ENCODE results near the gene MAP1S. TPM values are rescaled to one million over a fixed set of nuclear protein-coding genes. Genes with fewer than 3 reads are reported as not detected.

Gene MAP1S
- total RNA-seq, 1 experiment from 2014 or later, result 23.3 TPM

GRCh38 chr19:17722655-17723240, 3.5 kb downstream of the MAP1S start:
- H3K4me3 ChIP-seq, result no peak overlapping the region
- DNase-seq, result no peak
- H3K9me3 ChIP-seq, result no peaks in the 10 kb centered on the region
- H3K27me3 ChIP-seq, result no peaks in the 10 kb centered on the region
- peaks cover 55% of the 10 kb centered on the region for H3K36me3 ChIP-seq

DNA sequence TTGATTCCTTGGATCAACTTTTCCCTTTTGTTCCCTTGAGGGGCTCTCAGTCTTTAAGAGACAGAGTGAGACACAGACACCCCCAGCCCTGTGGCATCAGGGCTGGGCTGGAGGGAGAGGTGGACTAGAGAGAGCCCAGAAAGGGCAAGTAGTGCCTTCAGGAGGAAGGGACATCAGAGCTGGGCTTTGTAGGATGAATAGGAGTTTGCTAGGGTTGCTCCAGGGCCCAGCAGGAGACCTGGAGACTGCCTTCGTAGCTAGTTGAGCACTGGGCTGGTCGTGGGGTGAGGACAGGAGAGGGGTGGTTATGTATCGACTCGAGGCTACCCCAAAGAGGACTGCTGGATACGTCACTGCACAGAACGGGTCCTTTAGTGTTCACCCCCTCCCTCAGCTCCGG, 5.4 kb downstream of the MAP1S start:
- H3K9me3 ChIP-seq, result no peaks in the 10 kb centered on the region
- DNase-seq, result no peak
- H3K4me3 ChIP-seq, result no peak overlapping the region
- peaks cover 74% of the 10 kb centered on the region for H3K36me3 ChIP-seq
- H3K27me3 ChIP-seq, result no peaks in the 10 kb centered on the region

- H3K9me3 ChIP-seq, result no peaks in the 10 kb centered on the region
These were observed 6.3 kb downstream of the MAP1S start for GRCh38 chr19:17725422-17726078.

DNA sequence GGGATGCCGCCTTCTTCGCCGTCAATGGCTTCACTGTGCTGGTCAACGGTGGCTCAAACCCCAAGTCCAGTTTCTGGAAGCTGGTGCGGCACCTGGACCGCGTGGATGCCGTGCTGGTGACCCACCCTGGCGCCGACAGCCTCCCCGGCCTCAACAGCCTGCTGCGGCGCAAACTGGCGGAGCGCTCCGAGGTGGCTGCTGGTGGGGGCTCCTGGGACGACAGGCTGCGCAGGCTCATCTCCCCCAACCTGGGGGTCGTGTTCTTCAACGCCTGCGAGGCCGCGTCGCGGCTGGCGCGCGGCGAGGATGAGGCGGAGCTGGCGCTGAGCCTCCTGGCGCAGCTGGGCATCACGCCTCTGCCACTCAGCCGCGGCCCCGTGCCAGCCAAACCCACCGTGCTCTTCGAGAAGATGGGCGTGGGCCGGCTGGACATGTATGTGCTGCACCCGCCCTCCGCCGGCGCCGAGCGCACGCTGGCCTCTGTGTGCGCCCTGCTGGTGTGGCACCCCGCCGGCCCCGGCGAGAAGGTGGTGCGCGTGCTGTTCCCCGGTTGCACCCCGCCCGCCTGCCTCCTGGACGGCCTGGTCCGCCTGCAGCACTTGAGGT, 7.0 kb downstream of the MAP1S start:
- H3K27me3 ChIP-seq, result no peaks in the 10 kb centered on the region
- H3K9me3 ChIP-seq, result no peaks in the 10 kb centered on the region
- no peak for DNase-seq
- peaks cover 85% of the 10 kb centered on the region for H3K36me3 ChIP-seq
- H3K4me3 ChIP-seq, result no peak overlapping the region

More at GRCh38 chr19:17725422-17726078, 6.3 kb downstream of the MAP1S start:
- Histone ChIP-seq H3K27me3 (no peaks in the 10 kb centered on the region), H3K4me3 (no peak overlapping the region), H3K36me3 (peaks cover 83% of the 10 kb centered on the region)
- DNase-seq, result no peak

- no peaks in the 10 kb centered on the region for H3K27me3 ChIP-seq
- no peaks in the 10 kb centered on the region for H3K9me3 ChIP-seq
- peaks cover 85% of the 10 kb centered on the region for H3K36me3 ChIP-seq
- DNase-seq, result no peak
- H3K4me3 ChIP-seq, result no peak overlapping the region
These were observed 7.9 kb downstream of the MAP1S start for GRCh38 chr19:17726964-17727773.

DNA sequence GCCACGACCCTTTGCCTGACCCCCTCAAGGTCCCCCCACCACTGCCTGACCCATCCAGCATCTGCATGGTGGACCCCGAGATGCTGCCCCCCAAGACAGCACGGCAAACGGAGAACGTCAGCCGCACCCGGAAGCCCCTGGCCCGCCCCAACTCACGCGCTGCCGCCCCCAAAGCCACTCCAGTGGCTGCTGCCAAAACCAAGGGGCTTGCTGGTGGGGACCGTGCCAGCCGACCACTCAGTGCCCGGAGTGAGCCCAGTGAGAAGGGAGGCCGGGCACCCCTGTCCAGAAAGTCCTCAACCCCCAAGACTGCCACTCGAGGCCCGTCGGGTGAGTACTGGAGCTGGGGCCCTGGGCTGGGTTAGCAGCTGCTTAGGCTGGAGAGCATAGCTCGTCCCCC, 8.6 kb downstream of the MAP1S start:
- H3K36me3 ChIP-seq, result peaks cover 87% of the 10 kb centered on the region
- DNase-seq, result no peak
- no peaks in the 10 kb centered on the region for H3K27me3 ChIP-seq

DNA sequence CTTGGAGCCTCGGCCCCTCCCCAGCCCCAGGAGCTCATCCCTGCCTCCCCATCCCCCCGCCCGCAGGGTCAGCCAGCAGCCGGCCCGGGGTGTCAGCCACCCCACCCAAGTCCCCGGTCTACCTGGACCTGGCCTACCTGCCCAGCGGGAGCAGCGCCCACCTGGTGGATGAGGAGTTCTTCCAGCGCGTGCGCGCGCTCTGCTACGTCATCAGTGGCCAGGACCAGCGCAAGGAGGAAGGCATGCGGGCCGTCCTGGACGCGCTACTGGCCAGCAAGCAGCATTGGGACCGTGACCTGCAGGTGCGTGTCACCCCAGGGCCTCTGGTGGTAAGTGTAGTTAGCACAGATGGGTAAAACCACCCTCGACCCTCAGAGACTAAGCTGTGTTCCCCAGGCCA, 13.8 kb downstream of the MAP1S start:
- H3K4me3 ChIP-seq, result no peak overlapping the region
- H3K9me3 ChIP-seq, result no peaks in the 10 kb centered on the region
- H3K36me3 ChIP-seq, result peaks cover 78% of the 10 kb centered on the region
- no peak for DNase-seq
- H3K27me3 ChIP-seq, result no peaks in the 10 kb centered on the region

More for the DNA sequence above, 8.6 kb downstream of the MAP1S start:
- Histone ChIP-seq H3K4me3 (no peak overlapping the region), H3K9me3 (no peaks in the 10 kb centered on the region)

DNA sequence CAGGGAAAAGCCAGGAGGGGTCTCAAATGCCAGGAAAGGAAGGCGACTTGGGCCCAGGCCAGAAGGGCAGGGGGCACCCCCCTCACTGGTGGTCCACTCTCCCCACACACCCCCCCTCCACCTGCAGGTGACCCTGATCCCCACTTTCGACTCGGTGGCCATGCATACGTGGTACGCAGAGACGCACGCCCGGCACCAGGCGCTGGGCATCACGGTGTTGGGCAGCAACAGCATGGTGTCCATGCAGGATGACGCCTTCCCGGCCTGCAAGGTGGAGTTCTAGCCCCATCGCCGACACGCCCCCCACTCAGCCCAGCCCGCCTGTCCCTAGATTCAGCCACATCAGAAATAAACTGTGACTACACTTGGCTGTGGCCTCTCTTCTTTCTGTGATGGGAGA, 14.9 kb downstream of the MAP1S start:
- no peaks in the 10 kb centered on the region for H3K9me3 ChIP-seq
- no peak overlapping the region for H3K4me3 ChIP-seq
- peaks cover 72% of the 10 kb centered on the region for H3K36me3 ChIP-seq
- no peaks in the 10 kb centered on the region for H3K27me3 ChIP-seq
- DNase-seq, result no peak

- DNase-seq, result no peak
- no peaks in the 10 kb centered on the region for H3K27me3 ChIP-seq
- H3K9me3 ChIP-seq, result no peaks in the 10 kb centered on the region
- H3K4me3 ChIP-seq, result no peak overlapping the region
- peaks cover 59% of the 10 kb centered on the region for H3K36me3 ChIP-seq
These were observed 16.1 kb downstream of the MAP1S start for GRCh38 chr19:17735410-17735809.

DNA sequence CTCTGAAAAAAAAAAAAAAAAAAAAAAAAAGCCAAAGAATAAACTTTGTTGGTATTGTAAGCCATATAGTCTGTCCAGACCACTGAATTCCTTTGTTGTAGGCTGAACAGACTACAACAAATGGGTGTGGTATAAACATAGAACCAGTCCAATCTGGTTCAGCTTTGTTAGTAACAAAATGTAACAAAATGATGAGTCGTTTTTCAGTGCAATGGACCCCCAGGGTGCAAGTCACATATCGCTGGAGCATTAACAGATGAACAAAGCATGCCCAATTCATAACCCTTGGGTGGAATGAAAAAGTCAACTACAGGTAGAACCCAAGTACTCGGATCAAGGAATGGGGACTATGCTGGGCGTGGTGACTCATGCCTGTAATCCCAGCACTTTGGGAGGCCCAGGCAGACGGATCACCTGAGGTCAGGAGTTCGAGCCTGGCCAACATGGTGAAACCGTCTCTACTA, 18.4 kb downstream of the MAP1S start:
- Histone ChIP-seq H3K4me3 (no peak overlapping the region), H3K9me3 (no peaks in the 10 kb centered on the region; the same call in 1 of the 2 replicates), H3K36me3 (peaks cover 36% of the 10 kb centered on the region), H3K27me3 (no peaks in the 10 kb centered on the region)
- no peak for DNase-seq

DNA sequence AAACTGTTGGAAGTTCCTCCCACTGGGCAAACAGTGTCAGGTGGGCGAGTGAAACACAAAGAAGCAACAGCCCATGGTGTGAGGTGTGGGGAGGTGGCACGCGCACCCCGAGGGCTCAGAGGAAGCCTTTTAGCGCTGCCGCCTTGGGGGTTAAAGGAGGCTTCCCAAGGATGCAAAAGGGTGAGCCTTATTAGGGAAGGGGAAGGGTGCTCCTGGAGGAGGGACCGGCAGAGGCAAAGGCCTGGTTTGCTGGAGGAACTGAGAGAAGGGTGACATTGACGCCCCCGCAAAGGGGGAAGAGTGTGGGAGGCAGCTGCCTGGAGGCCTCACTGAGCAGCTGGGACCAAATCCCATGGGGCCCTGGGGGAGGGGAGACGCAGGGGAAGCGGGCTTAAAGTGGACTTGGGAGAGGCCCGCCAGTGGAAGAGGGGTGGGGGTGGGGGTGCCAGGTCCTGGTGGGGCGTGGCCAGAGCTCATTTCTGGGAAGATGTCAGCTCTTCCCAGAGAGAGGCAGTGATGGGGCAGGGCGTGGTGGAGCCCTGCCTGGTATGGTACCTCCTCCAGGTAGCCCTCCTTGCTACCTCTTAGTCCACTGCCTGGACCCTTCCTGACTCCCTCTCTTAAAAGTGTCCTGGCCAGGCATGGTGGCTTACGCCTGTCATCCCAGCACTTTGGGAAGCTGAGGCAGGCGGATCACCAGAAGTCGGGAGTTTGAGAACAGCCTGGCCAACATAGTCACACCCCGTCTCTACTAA, 20.0 kb downstream of the MAP1S start:
- H3K27me3 ChIP-seq, result no peaks in the 10 kb centered on the region
- no peak for DNase-seq

DNA sequence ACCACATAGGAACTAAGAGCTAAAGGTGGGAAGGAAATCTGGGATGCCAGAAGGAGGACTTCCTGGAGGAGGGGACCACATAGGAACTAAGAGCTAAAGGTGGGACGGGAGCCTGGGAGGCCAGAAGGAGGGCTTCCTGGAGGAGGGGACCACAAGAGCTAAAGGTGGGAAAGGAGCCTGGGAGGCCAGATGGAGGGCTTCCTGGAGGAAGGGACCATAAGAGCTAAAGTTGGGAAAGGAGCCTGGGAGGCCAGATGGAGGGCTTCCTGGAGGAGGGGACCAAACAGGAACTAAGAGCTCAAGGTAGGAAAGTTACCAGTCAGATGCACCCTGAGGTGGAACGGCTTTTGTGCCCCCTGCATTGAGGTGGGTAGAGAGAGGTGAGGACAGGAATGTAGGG, 22.2 kb downstream of the MAP1S start:
- H3K4me3 ChIP-seq, result no peak overlapping the region
- no peaks in the 10 kb centered on the region for H3K27me3 ChIP-seq

More for the DNA sequence above, 20.0 kb downstream of the MAP1S start:
- H3K36me3 ChIP-seq, result peaks cover 23% of the 10 kb centered on the region
- no peak overlapping the region for H3K4me3 ChIP-seq
- H3K9me3 ChIP-seq, result no peaks in the 10 kb centered on the region; the same call in 1 of the 2 replicates

GRCh38 chr19:17743874-17744580, 24.7 kb downstream of the MAP1S start:
- Histone ChIP-seq H3K4me3 (no peak overlapping the region), H3K9me3 (no peaks in the 10 kb centered on the region; the same call in 1 of the 2 replicates), H3K27me3 (0 out of 2 replicates have a peak, but pooled peaks cover 5% of the 10 kb centered on the region), H3K36me3 (no peaks in the 10 kb centered on the region)
- DNase-seq, result no peak

More for the DNA sequence above, 22.2 kb downstream of the MAP1S start:
- no peaks in the 10 kb centered on the region; the same call in 1 of the 2 replicates for H3K9me3 ChIP-seq
- H3K36me3 ChIP-seq, result peaks cover 6% of the 10 kb centered on the region
- no peak for DNase-seq

- Histone ChIP-seq H3K9me3 (no peaks in the 10 kb centered on the region), H3K27me3 (0 out of 2 replicates have a peak, but pooled peaks cover 7% of the 10 kb centered on the region), H3K36me3 (no peaks in the 10 kb centered on the region), H3K4me3 (peak overlapping the region; percentile 35)
- DNase-seq, result peak; percentile 90
These were observed 28.2 kb downstream of the MAP1S start for GRCh38 chr19:17747205-17748098.
